ENCODE measurements around the gene SLIT3. TPM values are rescaled to one million over a fixed set of nuclear protein-coding genes. Genes with fewer than 3 reads are reported as not detected.

The SLIT3 gene
- total and polyA plus RNA-seq, 2 donors (not counting 3 experiments of a cell fraction or from before 2014, with no cell fraction given), result 0.90 to 1.0 TPM

- ChIA-PET CTCF (interaction anchor here (2.1 kb wide), 1 partner anchor 11 kb away, joined by 5 read pairs; no protein-coding TSS in a partner anchor), POLR2A (no interaction called here)
Observed at GRCh38 chr5:168893283-168893682, 407.7 kb downstream of the SLIT3 start.

More at GRCh38 chr5:168893283-168893682, 407.7 kb downstream of the SLIT3 start:
- intact Hi-C loops (cut with micrococcal nuclease) (no loop called here), dilution Hi-C loops (cut with MboI; ENCODE audit: extremely low pct_ligation_motif_present, low sequenced_read_pairs) (no loop called here)
- no peaks in the 10 kb centered on the region for H3K27me3 ChIP-seq (ENCODE audit: control insufficient read depth in 2 of 2, insufficient read depth in 2 of 2, low read length in 2 of 2)
- H3K9ac ChIP-seq (replicated peaks; ENCODE audit: extremely low read depth, insufficient read depth, low read length), result no peak overlapping the region
- no peaks in the 10 kb centered on the region for H4K20me1 ChIP-seq (replicated peaks; ENCODE audit: control insufficient read depth, extremely low read depth, insufficient read depth, low read length)
- H3K4me3 ChIP-seq (replicated peaks in 1 of 3; ENCODE audit: insufficient read depth in 1 of 3, low read depth in 1 of 3, low read length in 3 of 3), result no peak overlapping the region
- no peak for FAIRE-seq
- DNase-seq (ENCODE audit: low read depth, low spot score), result no peak
- no peaks in the 10 kb centered on the region for H3K36me3 ChIP-seq (ENCODE audit: control insufficient read depth in 2 of 2, extremely low read depth in 1 of 2, insufficient read depth in 2 of 2, low read length in 2 of 2)
- H3K79me2 ChIP-seq (ENCODE audit: control insufficient read depth, insufficient read depth, low read length), result no peaks in the 10 kb centered on the region
- TF ChIP-seq, protein P1, sequence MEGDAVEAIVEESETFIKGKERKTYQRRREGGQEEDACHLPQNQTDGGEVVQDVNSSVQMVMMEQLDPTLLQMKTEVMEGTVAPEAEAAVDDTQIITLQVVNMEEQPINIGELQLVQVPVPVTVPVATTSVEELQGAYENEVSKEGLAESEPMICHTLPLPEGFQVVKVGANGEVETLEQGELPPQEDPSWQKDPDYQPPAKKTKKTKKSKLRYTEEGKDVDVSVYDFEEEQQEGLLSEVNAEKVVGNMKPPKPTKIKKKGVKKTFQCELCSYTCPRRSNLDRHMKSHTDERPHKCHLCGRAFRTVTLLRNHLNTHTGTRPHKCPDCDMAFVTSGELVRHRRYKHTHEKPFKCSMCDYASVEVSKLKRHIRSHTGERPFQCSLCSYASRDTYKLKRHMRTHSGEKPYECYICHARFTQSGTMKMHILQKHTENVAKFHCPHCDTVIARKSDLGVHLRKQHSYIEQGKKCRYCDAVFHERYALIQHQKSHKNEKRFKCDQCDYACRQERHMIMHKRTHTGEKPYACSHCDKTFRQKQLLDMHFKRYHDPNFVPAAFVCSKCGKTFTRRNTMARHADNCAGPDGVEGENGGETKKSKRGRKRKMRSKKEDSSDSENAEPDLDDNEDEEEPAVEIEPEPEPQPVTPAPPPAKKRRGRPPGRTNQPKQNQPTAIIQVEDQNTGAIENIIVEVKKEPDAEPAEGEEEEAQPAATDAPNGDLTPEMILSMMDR (IDR thresholded peaks at IDR 0.05; ENCODE audit: extremely low read depth in 1 of 2, insufficient read depth in 1 of 2, low read depth in 1 of 2, low read length in 2 of 2), result no peak
- TF ChIP-seq POLR2A (IDR thresholded peaks at IDR 0.05; ENCODE audit: low read depth, low read length) (no peak), EZH2 (IDR thresholded peaks at IDR 0.05; ENCODE audit: borderline replicate concordance, low read depth, low read length, severe bottlenecking) (no peak), GATA2 (IDR thresholded peaks at IDR 0.05; ENCODE audit: insufficient read depth, insufficient read length, low read depth, low read length) (no peak), MAX (IDR thresholded peaks at IDR 0.05; ENCODE audit: insufficient read depth, insufficient read length) (no peak), FOS (IDR thresholded peaks at IDR 0.05; ENCODE audit: borderline replicate concordance, insufficient read depth, low read length) (no peak), POLR2AphosphoS5 (IDR thresholded peaks at IDR 0.05; ENCODE audit: insufficient read depth, low read depth, low read length) (no peak), MYC (IDR thresholded peaks at IDR 0.05; ENCODE audit: low read depth, low read length) (no peak), JUN (IDR thresholded peaks at IDR 0.05; ENCODE audit: borderline replicate concordance, insufficient read depth, insufficient read length, low read depth) (no peak)
- H3K9me3 ChIP-seq (replicated peaks; ENCODE audit: control insufficient read depth, insufficient read depth, low read length), result no peaks in the 10 kb centered on the region
- H3K4me1 ChIP-seq (ENCODE audit: control insufficient read depth, extremely low read depth, insufficient read depth, low read length), result no peaks in the 10 kb centered on the region
- no peak overlapping the region for H3K27ac ChIP-seq (ENCODE audit: insufficient read depth, low read depth, low read length)
- no TSS peak for BruUV-seq (replicated peaks)
- no peaks in the 10 kb centered on the region for H3K9me1 ChIP-seq (replicated peaks; ENCODE audit: control insufficient read depth, extremely low read depth, insufficient read depth, low read length)
- no peak overlapping the region for H3K4me2 ChIP-seq (ENCODE audit: insufficient read depth, low read length)
- H2AFZ ChIP-seq (ENCODE audit: low read depth, low read length), result no peak overlapping the region
